LoVo (cell line): ENCODE data around the gene RNF175.
A peak's percentile ranks its signal among the peaks of the same experiment; 100 is the strongest.

Source experiments
- DNase-seq: peaks from one replicate; pipeline ENCODE4 v3.0.0-alpha.2; 2016; ENCODE audit warnings: low spot score

Gene RNF175

GRCh38 chr4:153748378-153748777 is 11.4 kb downstream of the RNF175 start:
- peak; percentile 23 for DNase-seq

DNA sequence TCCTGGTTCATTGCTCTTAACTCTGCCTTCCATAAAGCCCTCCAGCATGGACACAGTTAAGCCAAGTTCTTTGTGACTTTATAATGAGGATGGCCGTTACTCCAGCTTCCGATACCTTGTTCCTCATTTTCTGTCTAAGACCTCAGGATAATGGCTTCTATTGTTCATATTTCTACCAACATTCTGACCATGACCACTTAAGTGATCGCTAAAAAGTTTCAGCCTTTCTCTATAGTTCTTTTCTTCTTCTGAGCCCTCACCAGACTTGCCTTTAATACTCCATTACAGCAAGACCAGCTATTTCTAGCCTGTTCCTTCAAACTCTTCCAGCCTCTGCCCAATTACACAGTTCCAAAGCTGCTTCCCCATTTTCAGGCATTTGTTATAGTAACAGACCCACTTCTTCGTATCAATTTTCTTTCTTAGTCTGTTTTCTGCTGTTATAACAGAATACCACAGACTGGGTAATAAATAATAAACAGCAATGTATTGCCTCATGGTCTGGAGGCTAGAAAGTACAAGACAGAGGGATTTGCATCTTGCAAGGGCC is 12.3 kb downstream of the RNF175 start:
- DNase-seq, result no peak

DNA sequence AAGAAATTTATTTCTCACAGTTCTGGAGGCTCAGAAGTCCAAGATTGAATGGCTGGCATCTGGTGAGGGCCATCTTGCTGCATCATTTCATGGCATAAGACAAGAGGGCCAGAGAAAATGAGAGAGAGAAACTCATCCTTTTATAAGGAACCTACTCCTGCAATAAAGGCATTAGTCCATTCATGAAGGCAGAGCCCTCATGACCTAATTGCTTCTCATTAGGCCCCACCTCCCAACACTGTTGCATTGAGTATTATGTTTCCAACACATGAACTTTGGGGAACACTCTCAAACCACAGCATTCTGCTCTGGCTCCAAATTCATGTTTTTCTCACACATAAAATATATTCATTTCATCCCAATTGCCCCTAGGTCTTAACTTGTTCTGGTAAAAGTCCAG is 14.2 kb downstream of the RNF175 start:
- DNase-seq, result no peak

GRCh38 chr4:153741541-153741940 is 18.3 kb downstream of the RNF175 start:
- DNase-seq, result no peak

DNA sequence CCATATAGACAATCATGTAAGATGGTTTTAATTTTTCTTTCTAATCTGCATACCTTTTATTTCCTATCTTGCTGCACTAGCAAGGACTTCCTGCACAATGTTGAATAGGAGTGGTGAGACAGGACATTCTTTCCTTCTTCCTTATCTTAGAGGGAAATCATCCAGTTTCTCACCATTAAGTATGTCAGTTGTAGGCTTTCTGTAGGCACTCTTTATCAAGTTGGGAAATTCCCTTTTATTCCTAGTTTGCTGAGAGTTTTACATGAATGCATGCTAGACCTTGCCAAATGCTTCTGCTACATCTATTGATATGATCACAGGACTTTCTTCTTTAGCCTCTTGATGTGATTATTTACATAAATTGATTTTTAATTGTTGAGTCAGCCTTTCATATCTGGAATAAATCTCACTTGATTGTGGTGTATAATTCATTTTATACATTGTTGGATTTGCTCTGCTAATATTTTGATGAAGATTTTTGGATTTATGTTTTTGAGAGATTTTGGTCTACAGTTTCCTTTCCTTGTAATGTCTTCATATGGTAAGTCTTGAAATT is 23.8 kb downstream of the RNF175 start:
- DNase-seq, result no peak

DNA sequence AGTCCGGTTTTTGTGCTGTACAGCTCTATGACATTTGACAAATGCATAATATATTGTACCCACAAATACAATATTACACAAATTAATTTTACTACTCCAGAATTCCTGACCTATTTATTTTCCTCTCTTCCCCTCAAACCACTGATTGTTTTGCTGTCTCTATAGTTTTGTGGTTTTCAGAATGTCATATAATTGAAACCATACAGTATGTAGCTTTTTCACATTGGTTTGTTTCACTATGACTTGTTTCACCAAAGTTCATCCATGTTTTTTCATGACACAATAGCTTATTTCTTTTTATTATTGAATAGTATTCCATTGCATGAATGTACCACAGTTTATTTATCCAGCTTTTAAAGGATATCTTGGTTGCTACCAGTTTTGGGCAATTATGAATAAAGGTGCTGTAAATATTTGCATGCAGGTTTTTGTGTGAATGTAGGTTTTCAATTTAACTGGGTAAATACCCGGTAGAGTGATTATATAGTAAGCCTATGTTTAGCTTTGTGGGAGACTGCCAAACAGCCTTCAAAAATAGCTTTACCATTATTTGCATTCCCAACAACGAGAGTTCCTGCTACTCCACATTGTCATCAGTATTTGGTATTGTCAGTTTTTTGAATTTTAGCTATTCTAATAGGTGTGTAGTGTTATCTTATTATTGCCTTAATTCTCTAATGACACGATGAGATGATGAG is 25.9 kb downstream of the RNF175 start:
- DNase-seq, result no peak

GRCh38 chr4:153731239-153731638 is 28.6 kb downstream of the RNF175 start:
- DNase-seq, result no peak

DNA sequence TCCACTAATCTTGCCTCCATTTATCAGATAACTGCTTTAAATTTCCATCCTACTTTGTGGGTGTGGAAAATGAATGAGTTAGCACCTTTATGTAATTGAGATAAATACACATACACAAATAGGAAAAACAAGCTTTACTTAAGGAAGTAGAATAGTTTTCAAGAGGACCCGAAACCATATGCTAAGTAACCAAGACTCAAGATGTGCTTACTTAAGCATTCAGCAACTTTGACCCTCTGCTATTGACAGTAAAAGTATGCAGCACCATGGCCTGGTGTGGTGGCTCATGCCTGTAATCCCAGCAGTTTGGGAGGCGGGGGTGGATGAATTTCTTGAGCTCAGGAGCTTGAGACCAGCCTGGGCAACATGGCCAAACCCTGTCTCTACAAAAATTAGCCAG is 29.9 kb downstream of the RNF175 start:
- no peak for DNase-seq

GRCh38 chr4:153728660-153729059 is 31.2 kb downstream of the RNF175 start:
- no peak for DNase-seq

- no peak for DNase-seq
Observed at GRCh38 chr4:153728151-153728550, 31.7 kb downstream of the RNF175 start.

GRCh38 chr4:153725831-153726154 is 34.0 kb downstream of the RNF175 start:
- no peak for DNase-seq

DNA sequence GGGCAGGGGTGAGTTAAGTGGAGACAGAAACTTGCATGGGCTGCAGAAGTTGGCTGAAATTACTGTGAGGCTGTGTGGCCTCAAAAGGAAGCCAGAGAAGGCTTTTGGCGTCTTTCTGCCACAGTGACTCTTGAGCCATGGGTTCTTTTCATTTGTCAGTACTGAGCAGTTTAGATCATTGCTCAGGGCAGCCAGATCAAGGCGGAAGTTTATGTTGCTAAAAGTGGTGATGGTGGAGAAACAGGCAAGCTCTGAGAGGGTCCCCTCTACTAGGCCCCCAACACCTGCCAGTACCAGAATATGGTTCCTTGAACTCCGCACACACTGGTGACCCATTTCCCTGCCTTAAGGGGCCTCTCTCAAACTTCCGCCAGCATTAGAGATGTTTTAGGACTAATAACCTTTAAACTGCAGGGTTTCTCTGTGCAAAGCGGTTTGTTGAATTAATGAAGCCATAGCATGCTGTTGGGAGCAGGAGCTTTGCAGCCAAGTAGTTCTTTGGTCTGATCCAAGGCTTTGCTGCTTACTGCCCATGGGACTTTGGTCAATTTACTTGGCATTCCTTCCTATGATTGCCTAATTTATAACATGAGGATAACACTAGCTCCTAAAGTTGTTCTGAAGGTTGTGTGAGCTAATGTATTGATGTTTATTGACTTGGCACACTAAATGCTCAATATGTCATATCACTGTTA is 34.5 kb downstream of the RNF175 start:
- no peak for DNase-seq

DNA sequence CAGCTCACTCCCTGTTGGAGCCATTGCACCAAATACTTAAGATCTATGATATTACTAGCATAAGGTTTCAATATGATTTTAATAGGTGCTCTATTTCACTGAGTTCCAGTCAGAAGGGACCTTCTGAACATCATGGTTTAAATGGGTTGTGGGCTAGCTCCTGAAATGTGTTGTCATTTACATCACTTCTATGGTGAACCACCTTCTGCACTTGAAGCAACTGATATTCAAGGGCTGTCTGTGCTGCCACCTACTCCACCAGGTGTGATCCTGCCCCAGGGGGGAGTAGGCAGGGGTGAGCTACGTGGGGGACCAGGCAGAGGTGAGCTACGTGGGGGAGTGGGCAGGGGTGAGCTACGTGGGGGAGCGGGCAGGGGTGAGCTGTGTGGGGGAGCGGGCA is 35.2 kb downstream of the RNF175 start:
- DNase-seq, result no peak

DNA sequence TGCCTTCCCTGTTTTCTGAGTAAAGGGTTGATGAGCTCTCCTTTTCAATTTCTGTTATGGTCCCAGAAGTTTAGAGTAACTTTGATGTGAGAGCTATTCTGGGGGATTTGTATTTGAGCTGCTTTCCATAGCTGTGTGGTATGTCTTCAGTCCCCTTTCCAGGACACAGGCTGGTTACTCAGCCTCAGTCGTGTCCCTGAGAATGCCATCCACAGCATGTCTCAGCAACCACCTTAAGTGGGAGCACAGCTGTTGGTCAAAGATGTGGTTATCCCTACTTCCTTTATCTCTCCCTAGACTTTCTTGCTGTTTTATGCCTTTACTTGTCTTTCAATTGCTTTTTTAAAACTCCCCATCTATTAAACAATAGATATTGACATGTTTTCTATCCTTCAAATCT is 37.8 kb downstream of the RNF175 start:
- DNase-seq, result no peak

DNA sequence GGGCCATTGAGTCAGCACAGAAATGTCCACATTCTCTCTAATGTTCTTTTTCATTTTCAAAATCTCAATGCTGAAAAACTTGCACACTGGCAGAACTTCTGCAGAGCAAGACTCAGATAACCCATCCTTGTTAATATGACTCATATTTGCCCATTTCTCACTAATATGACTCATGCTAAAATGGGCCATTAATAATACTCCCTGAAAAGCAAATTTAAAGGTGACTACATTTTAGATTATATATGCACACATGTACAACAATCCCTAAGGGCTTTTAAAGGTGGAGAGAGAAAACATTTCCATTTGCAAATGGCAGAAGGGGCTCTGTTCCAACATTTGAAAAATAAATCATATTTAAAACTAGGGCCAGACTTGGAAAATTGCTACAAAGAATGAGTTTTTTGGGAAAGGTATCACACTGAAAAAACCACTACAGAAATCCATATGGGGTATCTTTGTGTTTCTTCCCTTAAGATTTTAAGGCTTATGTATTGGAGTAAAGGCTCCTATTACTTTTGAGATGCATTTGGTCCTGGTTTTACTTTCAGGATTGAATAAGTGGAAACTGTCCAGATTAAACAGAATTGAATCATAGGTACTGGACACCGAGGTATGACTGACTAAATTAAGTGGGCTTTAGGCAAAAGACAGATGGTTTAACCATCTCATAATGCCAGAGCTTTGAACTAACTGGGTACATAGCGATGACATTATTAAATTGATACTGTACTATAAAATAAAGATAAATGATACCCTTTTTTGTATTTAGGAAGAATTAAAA is 45.8 kb downstream of the RNF175 start:
- no peak for DNase-seq

GRCh38 chr4:153710681-153711080 is 49.1 kb downstream of the RNF175 start:
- DNase-seq, result no peak

GRCh38 chr4:153706519-153706918 is 53.3 kb downstream of the RNF175 start:
- no peak for DNase-seq

DNA sequence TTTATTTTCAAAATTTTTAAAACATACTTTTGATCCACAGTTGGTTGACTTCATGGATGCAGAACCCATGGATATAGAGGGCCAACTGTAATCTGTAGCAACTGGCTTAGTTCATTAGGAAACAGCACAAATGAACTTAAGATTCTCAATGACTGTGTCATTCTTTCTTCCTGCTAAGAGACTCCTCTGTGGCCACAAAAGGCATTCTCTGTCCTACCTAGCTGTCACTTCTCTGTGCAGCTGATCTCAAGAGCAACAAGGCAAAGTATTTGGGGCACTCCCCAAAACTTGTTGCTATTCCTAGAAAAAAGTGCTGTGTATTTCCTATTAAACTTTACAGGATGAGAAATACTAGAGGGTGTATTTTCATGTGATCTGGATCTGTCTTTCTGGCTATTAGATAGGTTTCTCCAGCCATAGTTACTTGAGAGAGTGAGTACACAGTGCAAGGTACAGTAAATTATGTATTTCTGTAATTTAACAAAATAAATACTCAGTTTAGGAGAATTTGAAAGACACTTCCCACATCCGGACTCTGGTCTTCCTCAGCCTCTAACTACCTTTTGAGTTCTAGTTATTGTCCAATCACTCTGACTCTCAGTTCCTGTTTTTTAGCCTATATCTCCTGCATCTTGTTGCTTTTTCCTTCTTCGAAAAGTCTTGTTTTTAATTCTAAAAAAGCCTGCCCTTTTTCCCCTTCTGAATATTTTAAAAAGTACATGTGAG is 53.9 kb downstream of the RNF175 start:
- DNase-seq, result no peak

DNA sequence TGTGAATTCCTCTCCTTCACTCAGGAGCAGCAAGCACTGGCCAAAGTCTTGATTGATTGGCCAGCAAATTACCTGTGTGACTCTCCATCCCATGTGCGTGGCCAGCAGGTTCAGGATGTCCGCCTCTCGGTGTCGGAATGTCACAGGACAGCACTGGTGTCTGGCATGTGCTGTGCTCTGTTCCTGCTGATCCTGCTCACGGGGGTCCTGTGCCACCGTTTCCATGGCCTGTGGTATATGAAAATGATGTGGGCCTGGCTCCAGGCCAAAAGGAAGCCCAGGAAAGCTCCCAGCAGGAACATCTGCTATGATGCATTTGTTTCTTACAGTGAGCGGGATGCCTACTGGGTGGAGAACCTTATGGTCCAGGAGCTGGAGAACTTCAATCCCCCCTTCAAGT is 55.3 kb downstream of the RNF175 start:
- DNase-seq, result no peak

- no peak for DNase-seq
Observed at GRCh38 chr4:153684971-153685371, 74.9 kb downstream of the RNF175 start.

DNA sequence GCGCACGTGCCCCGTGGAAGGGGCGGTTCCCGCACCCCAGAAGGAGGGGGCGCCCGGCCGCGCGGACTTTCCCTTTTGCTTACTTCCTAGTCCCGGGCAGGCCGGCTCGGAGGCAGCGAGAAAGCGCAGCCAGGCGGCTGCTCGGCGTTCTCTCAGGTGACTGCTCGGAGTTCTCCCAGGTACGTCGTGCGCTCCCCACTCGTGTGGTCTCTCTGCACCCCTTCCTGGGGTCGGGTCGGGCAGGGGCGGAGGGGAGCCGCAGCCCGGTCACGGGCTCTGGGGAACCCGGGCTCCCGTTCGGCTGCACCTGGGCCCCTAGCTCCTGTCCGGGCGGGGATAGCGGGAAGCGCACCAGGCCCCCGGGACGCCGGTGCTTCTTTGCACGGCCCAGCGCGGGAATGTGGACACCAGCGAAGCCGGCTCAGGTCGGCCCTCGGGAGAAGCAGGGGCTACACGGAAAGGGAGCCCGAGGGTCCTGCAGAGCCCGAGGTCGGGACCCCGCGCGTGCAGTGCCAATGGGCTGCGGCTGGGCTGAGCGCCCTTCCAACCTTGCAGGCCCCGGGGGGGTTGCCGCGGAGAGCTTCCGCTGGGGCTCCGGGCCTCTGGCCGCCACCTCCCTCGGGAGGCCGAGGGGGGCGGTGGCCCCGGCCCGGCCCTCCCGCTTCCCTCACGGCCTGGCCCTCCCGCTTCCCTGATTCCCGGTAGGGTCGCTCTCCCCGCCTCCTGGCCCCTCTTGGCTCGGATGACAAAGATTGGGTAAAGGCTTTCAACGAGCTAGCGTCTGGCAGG is 75.4 kb downstream of the RNF175 start, which contains the start of gene TLR2:
TSS of gene TLR2 (plus strand) at position 99 of the 789 bp plus-strand sequence. CDS start 18,628 bp downstream, outside the sequence.
- peak; percentile 28 for DNase-seq
